ENCODE data around the gene SYNCRIP.
"Not testable (repeated sequence)": the region's sequence is repeated elsewhere in the genome, so short reads cannot be mapped to it uniquely, and the experiment has no call there.

Gene SYNCRIP

GRCh38 chr6:85593438-85594196, 49.1 kb downstream of the SYNCRIP start, which contains the start of gene SNX14:
Gene SNX14 (minus strand): TSS chr6:85593858. CDS start chr6:85593718, 140 bp downstream.
- no peak for FAIRE-seq

DNA sequence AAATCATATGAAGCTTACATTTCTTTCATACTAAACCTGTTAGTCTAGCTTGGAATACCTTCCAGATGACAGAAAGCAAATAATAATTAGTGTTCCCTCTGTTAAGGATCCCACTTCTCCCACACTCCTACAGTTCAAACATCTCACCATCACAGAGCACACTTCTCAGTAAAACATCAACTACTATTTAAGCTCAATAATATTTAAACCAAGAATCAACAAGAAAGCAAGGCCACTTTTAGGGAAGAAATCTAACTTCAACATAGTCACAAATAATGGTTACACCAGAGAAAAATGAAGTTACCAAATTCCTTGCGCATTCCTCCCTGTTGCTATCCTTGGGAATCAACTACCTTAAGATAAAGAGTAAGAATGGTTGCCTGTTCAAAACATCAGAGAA, 50.7 kb downstream of the SYNCRIP start:
- no peak for FAIRE-seq

- FAIRE-seq, result no peak
Measured at GRCh38 chr6:85591207-85591606, 51.5 kb downstream of the SYNCRIP start.

DNA sequence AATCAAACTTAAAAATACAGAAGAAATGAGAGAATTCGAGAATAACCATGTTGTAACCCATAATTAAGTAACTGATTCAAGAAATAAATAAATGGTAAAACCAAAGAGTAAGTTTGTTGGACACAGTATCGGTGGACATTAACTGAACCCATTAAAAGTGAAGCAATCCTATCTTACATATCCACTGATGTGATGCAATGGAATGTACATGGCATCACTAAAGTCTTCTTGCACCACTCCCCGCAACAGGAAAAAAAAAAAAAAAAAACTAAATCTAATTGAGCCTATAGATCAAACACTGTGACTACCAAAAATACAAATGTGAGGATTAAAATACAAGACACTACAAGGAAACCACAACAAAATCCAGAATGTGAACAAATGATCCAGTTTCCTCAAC, 56.9 kb downstream of the SYNCRIP start:
- no peak for FAIRE-seq

DNA sequence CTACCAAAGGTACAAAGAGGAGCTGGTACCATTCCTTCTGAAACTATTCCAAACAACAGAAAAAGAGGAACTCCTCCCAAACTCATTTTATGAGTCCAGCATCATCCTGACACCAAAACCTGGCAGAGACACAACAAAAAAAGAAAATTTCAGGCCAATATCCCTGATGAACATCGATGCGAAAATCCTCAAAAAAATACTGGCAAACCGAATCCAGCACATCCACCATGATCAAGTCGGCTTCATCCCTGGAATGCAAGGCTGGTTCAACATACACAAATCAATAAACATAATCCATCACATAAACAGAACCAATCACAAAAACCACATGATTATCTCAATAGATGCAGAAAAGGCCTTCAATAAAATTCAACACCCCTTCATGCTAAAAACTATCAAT, 59.9 kb downstream of the SYNCRIP start:
- FAIRE-seq, result not testable (repeated sequence)

- no peak for FAIRE-seq
Measured at GRCh38 chr6:85581572-85581971, 61.1 kb downstream of the SYNCRIP start.

GRCh38 chr6:85580878-85581267, 61.8 kb downstream of the SYNCRIP start:
- FAIRE-seq, result no peak

- no peak for FAIRE-seq
Measured at GRCh38 chr6:85580118-85580877, 62.4 kb downstream of the SYNCRIP start.

- no peak for FAIRE-seq
Measured at GRCh38 chr6:85579581-85579980, 63.1 kb downstream of the SYNCRIP start.

- FAIRE-seq, result no peak
Measured at GRCh38 chr6:85576476-85576875, 66.2 kb downstream of the SYNCRIP start.

GRCh38 chr6:85574932-85575598, 67.6 kb downstream of the SYNCRIP start:
- no peak for FAIRE-seq

- FAIRE-seq, result no peak
Measured at GRCh38 chr6:85569323-85569722, 73.4 kb downstream of the SYNCRIP start.

- no peak for FAIRE-seq
Measured at GRCh38 chr6:85568411-85568810, 74.3 kb downstream of the SYNCRIP start.

DNA sequence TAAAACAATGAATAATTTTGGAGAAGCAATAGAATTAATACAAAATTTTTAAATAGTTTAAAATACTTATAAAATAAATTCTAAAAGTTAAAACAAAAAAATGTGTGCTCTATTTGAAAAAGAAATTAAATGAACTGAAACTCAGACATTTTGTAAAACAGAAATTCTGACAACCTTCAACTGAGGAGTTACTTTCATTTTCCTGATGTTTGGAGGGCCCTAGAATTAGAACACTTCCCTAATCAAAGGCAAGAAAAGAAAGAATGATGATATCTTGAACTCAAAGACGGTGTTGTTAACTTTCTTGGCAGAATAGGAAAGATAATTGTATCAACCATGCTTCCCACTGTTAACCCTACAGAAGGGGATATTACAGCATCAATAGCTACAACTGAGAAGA, 77.0 kb downstream of the SYNCRIP start:
- FAIRE-seq, result no peak

DNA sequence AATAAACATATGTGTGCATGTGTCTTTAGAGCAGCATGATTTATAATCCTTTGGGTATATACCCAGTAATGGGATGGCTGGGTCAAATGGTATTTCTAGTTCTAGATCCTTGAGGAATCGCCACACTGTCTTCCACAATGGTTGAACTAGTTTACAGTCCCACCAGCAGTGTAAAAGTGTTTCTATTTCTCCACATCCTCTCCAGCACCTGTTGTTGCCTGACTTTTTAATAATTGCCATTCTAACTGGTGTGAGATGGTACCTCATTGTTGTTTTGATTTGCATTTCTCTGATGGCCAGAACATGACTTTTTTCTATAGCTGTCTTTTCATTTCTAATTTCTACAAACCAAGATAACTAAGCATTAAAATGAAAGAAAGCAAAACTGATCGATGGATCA, 78.5 kb downstream of the SYNCRIP start:
- not testable (repeated sequence) for FAIRE-seq
